ENCODE measurements around the gene CYP1B1.
"Not testable (repeated sequence)": the region's sequence is repeated elsewhere in the genome, so short reads cannot be mapped to it uniquely, and the experiment has no call there.

The CYP1B1 gene

GRCh38 chr2:38113981-38114708 lies 38.2 kb upstream of the CYP1B1 start:
- H3K9ac ChIP-seq: no peak overlapping the region
- H3K27me3 ChIP-seq (ENCODE audit: control insufficient read depth, insufficient read depth, low read length): no peaks in the 10 kb centered on the region
- no peaks in the 10 kb centered on the region for H3K9me3 ChIP-seq (ENCODE audit: control insufficient read depth, low read length)
- H3K4me2 ChIP-seq (ENCODE audit: low read length): no peak overlapping the region
- no peak overlapping the region for H2AFZ ChIP-seq
- no peak for TF ChIP-seq CTCF (IDR thresholded peaks at IDR 0.05)
- no peaks in the 10 kb centered on the region for H3K36me3 ChIP-seq (ENCODE audit: control insufficient read depth, insufficient read depth, low read length)
- no peaks in the 10 kb centered on the region for H3K4me1 ChIP-seq
- H3K4me3 ChIP-seq (ENCODE audit: low read depth, low read length): no peak overlapping the region
- H3K79me2 ChIP-seq: no peaks in the 10 kb centered on the region
- H3K27ac ChIP-seq: no peak overlapping the region

- no peak overlapping the region for H3K27ac ChIP-seq
- no peaks in the 10 kb centered on the region for H3K27me3 ChIP-seq (ENCODE audit: control insufficient read depth, insufficient read depth, low read length)
- no peak overlapping the region for H3K4me3 ChIP-seq (ENCODE audit: low read depth, low read length)
- no peak overlapping the region for H3K4me2 ChIP-seq (ENCODE audit: low read length)
- H3K36me3 ChIP-seq (ENCODE audit: control insufficient read depth, insufficient read depth, low read length): no peaks in the 10 kb centered on the region
- TF ChIP-seq CTCF (IDR thresholded peaks at IDR 0.05): no peak
- no peak overlapping the region for H3K9ac ChIP-seq
- no peaks in the 10 kb centered on the region for H3K4me1 ChIP-seq
- no peaks in the 10 kb centered on the region for H3K9me3 ChIP-seq (ENCODE audit: control insufficient read depth, low read length)
- H3K79me2 ChIP-seq: no peaks in the 10 kb centered on the region
- H2AFZ ChIP-seq: no peak overlapping the region
Observed at GRCh38 chr2:38113051-38113450, 37.1 kb upstream of the CYP1B1 start.

- H3K27me3 ChIP-seq (ENCODE audit: control insufficient read depth, insufficient read depth, low read length); H2AFZ ChIP-seq; H3K79me2 ChIP-seq; H3K27ac ChIP-seq; H3K4me3 ChIP-seq (ENCODE audit: low read depth, low read length); H3K4me1 ChIP-seq; H3K9ac ChIP-seq; H3K9me3 ChIP-seq (ENCODE audit: control insufficient read depth, low read length); H3K4me2 ChIP-seq (ENCODE audit: low read length); H3K36me3 ChIP-seq (ENCODE audit: control insufficient read depth, insufficient read depth, low read length): not testable (repeated sequence)
Observed at GRCh38 chr2:38111350-38111749, 35.4 kb upstream of the CYP1B1 start.

GRCh38 chr2:38109732-38110181 lies 33.8 kb upstream of the CYP1B1 start:
- Histone ChIP-seq H3K79me2 (no peaks in the 10 kb centered on the region), H3K9me3 (ENCODE audit: control insufficient read depth, low read length) (no peaks in the 10 kb centered on the region), H3K4me1 (no peaks in the 10 kb centered on the region), H3K4me3 (ENCODE audit: low read depth, low read length) (no peak overlapping the region), H3K4me2 (ENCODE audit: low read length) (no peak overlapping the region), H3K36me3 (ENCODE audit: control insufficient read depth, insufficient read depth, low read length) (no peaks in the 10 kb centered on the region), H3K27me3 (ENCODE audit: control insufficient read depth, insufficient read depth, low read length) (no peaks in the 10 kb centered on the region), H2AFZ (no peak overlapping the region), H3K27ac (no peak overlapping the region), H3K9ac (no peak overlapping the region)
- no peak for TF ChIP-seq CTCF (IDR thresholded peaks at IDR 0.05)

- Histone ChIP-seq H3K4me3 (ENCODE audit: low read depth, low read length) (no peak overlapping the region), H3K36me3 (ENCODE audit: control insufficient read depth, insufficient read depth, low read length) (no peaks in the 10 kb centered on the region), H3K9ac (no peak overlapping the region), H3K4me2 (ENCODE audit: low read length) (no peak overlapping the region), H3K4me1 (no peaks in the 10 kb centered on the region), H3K9me3 (ENCODE audit: control insufficient read depth, low read length) (no peaks in the 10 kb centered on the region), H3K27ac (no peak overlapping the region), H2AFZ (no peak overlapping the region), H3K79me2 (no peaks in the 10 kb centered on the region), H3K27me3 (ENCODE audit: control insufficient read depth, insufficient read depth, low read length) (no peaks in the 10 kb centered on the region)
- TF ChIP-seq CTCF (IDR thresholded peaks at IDR 0.05): no peak
Observed at GRCh38 chr2:38108907-38109731, 33.2 kb upstream of the CYP1B1 start.

All from parathyroid adenoma (tissue), 2 donors.